Right forelimb (tissue), 1 donor: ENCODE results near the gene ZNF629.

Experiments
- DNase-seq: peaks from one replicate; pipeline ENCODE4 v3.0.0-alpha.2; 2018

Gene ZNF629

DNA sequence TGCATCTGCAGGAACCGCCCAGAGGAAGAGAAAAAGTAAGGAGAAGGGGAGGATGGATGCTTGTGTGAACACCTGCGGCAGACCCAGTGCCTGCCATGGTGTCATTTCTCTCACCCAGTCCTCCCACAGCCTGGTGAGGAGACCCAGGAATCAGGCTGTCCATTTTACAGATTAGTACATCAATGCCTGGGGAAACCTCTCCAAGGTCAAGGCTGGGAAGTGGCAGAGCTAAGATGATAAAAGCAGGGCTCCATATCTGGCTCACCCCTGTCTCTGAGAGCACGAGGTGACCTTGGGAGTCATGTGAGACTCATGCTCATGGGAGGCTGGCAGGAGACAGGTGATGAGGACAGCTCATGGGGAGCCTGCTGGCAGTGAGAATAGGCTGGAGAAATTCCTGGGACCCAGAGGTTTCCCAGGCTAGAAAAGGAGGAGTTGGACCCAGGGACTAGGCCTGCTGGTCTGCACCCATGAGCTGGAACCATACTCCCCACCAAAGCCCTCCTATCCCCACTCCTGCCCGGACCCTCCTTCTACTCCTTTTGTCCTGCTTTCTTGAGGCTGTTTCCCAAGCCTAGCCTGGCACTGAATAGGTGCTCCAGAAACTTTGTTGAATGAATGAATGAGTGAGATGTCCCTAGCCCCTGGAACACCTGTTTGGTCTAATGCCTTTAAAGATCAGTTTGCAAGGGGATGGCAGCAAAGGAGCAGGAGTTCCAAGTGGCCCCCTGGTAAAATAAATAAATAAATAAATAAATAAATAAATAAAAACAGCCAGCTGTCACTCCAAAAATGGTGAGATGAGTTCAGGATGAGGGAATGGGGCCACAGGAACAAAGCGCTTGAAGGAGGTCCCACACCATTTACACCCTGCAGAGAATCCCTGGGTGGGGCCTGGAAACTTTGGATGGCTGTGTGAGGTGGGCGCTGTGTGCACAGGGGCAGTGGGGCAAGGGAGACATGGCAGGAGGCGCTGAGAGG, 1.6 kb downstream of the ZNF629 start:
- DNase-seq, result no peak

DNA sequence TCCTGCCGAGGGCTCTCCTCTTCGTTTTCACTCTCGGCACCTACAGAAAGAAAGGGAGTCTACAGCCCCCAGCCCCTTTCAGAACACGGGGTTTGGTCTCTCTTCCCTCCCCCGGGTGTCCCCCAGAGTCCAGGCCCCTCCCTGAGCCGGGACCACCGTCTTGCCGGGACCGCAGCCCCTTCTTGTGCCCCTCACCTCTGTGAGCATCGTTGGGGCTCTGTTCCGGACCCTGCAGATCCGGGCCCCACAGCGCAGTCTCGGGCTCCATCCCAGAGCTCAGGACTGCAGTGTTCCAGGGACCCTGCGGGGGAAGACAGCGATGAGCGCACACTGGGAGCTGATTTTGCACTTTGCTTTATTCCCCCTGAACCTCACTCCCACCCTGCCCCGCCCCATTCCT, 2.8 kb downstream of the ZNF629 start:
- no peak for DNase-seq

DNA sequence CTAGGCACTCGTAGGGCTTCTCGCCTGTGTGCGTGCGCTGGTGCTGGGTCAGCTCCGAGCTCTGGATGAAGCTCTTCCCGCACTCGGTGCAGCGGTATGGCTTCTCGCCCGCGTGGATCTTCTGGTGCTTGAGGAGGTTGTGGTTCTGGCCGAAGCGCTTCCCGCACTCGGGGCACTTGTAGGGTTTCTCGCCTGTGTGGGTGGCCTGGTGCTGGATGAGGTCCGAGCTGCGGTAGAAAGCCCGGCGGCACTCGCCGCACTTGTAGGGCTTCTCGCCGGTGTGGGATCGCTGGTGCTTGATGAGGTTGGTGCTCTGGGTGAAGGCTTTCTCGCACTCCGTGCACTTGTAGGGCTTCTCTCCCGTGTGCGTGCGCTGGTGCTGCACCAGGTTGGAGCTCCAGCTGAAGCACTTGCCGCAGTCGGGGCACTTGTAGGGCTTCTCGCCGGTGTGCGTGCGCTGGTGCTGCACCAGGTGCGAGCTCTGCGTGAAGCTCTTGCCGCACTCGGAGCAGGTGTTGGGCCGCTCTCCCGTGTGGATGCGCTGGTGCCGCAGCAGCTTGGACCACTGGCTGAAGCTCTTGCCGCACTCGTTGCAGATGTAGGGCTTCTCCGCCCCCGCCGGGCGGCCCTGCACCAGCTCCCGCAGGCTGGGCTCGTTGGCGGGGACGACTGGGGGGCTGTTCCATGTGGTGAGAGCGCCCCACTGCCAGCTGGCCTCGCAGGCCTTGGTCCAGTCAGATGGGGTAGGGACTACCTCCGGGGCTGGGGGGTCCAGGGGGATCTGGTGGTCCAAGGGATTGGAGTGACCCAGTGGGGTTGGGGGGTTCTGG, 3.5 kb downstream of the ZNF629 start:
- DNase-seq, result no peak

DNA sequence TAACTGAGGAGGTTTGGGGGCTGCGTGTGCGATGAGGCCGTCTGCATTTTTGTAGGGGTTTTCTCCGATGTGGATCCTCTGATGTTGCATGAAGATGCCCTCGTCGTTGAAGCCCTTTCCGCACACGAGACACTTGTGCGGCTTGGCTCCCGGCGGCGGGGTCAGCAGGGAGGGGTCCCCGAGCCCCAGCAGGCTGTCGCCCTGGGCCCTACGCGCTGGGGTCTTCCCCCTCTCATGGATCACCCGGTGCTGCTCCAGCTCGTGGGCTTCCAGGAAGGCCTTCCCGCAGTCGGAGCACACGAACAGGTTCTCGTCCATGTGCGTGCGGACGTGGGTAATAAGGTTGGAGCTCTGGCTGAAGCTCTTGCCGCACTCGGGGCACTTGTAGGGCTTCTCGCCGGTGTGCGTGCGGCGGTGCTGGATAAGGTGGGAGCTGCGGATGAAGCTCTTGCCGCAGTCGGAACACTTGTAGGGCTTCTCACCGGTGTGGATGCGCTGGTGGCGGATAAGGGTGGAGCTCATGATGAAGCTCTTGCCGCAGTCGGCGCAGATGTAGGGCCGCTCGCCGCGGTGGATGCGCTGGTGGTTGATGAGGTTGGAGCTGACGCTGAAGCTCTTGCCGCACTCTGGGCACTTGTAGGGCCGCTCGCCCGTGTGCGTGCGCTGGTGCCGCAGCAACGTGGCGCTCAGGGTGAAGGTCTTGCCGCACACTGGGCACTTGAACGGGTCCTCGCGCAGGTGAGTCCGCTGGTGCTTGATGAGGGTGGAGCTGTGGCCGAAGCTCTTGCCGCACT, 4.3 kb downstream of the ZNF629 start:
- no peak for DNase-seq

DNA sequence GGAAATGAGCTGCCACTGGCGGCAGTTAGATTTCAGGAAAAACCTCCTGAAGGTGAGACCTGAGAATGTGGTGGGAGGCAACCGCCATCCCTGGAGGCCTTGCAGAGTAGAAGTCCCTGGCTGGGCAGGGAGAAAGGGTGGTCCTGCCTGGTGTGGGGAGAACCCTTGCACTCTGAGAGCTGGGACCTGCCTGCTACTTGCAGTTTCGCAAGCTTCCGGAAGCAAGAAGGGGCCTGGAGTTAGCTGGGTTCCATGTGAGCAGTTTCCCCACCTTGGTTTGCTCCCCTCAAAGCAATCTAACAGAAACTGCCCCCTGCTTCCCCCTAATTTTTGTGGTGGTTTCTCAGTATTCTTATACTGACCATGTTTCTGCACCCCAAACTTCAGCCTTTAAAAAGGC, 6.5 kb downstream of the ZNF629 start:
- DNase-seq, result no peak

DNA sequence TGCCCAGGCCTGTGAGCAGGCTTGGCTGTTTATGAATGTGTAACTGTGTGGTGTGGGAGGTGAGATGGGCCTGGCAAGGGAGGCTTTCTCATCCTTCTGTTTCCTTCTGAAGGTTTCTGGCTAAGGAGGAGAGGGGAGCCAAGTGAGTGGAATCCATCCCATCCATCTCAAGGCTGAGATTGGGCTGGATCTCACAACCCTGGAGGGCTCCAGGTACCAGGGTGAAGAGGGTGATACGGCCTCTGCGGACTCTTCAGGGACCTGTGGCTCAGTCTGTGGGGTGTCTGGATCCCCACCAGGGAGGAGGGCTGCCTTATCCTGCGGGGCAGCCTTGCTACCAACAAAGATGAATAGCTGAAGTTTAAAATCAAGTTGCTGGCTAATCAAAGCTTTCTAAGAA, 7.0 kb downstream of the ZNF629 start:
- DNase-seq, result no peak

DNA sequence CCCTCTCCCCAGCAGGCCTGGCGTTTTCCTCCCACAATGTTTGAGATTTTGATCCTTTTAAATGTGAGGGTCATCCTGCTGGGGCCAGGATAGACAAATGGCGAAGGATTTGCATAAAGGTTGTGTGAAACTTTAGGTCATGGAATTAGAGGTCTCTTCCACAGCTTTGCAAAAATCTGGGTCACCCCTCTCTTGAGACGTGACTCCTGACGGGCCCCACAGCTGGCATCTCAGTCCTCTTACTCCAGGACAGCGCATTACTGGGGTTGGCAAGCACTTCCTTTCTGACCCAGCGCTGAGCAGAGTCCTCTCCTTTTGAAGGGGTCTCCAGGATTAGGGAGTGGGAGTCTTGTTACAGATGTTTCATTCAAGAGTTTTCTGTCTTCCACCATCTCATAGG, 7.4 kb downstream of the ZNF629 start:
- DNase-seq, result no peak

DNA sequence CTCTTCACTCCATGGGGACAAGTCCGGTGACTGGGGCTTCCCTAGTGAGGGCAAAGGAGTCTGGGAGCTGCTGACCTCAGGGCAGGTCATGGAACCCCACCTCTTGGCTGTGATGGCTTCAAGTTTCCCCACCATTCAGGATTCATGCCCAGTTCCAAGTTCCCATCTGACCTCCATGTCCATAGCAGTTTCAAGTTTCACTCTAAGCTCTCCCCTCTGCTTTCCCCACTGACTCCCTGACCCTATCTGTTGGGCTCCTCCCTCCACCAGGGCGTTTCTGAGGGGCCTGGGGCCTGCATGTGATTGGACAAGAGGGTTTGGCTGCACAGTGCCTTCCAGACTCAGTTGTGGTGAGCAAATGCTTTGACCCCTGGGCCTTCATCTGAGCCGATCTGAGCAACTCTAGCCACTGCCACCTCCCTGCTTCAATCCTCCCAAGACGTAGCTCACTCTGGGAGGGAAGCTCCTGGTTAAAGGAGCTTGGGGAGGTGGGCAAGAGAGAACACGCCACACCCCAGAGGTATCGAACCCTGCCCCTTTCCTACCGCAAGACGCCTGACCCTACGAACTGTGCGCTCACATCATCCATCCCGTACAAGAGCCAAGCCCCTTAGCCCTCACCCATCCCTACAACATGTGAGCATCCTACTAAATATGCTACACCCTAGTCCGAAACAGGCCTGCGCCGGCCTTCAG, 8.3 kb downstream of the ZNF629 start:
- DNase-seq, result no peak

DNA sequence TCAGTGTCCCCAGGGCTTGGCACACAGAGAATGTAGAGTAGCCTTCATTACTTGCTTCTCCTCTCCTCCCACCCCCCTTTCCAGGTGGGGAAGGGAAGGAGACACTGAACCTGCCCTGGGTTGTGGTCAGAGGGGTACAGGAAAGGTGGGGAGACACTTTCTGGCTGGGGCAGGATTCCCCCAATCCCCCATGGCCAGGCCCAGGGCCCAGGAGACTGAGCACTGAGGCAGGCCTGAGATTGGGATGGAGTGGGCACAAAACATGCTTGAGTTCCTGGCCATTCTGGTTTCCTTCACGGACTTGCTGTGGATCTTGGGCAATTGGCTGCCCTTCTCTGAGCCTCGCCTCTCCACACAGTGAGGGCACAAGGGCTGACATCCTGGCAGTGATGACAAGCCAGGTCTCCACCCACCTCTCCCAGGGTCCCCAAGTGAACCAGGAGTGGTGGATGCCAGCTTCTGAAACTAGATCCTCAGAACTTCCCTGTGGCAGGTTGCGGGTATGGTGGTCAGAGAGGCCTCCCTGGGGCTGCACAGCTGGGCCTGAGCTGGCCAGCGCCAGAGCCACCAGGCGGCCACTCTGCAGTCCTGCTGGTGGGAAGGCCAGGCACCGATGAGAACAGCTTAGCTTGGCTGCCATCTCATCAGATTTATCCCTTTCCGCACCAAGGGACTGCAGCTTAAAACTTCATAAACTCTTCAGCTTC, 9.3 kb downstream of the ZNF629 start:
- no peak for DNase-seq

DNA sequence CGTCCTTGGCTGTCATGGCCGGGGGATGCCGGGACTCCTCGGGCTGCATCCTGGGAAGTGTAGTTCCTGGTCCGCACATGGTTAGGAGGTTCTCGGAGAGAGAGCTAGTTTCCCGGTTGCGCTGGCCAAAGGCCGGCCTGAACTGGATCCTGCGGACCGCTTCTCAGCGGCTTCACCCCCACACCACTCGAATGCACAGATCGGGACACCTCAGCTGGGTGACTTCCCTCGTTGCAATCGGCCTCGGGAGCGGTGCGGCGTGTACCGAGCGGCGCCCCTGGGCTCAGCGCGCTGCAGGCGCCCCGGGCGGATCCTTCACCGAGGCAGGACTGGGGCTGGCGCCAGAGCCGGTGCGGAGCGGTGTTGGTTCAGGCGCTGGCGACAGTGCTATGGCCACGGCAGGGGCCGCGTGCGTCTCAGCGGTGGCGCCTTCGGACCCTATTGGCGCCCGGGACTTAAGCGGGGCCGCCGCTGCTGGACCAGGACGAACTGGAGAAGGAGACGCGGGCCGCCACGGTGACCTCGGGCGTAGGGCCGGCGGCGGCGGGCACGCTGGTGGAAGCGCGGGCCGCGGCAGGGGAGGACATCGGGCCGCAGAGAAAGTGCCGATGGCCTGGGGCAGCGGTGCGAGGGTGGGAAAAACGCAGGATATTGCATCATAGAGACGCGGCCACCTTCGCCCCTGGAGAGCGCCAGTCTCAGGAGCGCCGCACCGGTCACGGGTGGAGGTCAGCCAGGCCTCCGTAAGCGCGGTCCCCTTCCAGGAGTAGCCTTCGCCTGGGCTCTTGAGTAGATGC, 11.4 kb downstream of the ZNF629 start:
- peak; percentile 89 for DNase-seq

DNA sequence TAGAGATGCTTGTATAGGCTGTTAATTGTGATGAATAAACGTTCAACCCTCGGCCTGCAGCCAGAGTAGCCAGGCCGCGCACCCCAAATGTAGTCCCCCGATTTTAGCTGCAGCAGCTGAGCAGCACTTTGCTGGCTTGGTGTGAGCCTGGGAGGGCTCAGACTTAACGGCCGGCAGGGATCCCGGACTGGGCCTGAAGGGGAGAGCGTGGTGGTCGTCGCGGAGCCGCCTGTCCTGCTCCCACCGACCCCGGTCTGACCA, 11.9 kb downstream of the ZNF629 start:
- DNase-seq, result no peak

DNA sequence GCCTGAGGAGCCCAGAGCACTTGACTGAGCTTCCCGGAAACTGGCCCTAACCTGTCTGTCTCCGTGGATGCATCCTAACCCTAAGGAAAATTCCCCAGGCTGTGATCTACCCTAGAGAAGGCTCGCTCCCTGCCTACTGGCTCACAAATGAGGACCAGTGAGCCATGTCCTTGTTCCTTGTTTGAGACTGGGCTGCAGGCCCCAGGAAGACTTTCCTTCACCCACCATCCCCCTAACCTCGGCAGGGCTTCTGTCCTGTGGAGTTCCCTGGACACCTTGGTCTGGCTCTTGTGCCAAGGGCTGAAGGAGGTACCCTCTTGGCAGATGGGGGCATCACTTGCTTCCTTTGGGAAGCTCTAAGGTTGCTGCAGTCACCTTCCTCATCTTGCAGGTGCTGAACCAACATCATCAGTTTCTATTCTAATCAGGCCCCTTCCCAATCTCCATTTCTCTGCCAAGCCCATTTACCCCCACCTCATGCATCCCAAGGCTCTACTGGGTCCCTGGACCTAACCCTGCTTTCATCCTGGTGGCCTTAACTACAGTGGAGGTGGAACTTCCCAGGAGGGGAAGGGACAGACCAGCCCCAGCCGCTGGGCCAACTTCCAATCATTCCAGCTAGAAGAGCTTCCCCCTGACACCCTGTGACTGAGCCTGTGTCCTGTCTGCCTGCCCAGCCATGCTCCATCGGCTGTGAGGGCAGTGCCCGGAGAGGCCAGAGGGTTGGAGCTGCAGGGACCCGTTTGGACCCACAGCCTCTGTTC, 12.5 kb downstream of the ZNF629 start:
- no peak for DNase-seq

DNA sequence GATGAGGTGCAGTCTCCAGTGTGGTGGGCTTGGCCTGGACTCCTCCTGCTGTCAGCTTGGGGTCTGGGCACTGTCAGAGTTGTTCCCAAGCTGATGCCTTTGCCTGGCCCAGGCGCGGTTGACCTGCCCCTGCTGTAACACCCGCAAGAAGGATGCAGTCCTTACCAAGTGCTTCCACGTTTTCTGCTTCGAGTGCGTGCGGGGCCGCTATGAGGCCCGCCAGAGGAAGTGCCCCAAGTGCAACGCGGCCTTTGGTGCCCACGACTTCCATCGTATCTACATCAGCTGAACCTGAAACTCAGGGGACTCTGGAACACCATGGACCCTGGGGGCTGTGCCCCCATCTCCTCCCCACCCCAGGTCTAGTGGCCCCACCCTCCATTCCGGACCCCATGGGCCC, 13.2 kb downstream of the ZNF629 start:
- no peak for DNase-seq

DNA sequence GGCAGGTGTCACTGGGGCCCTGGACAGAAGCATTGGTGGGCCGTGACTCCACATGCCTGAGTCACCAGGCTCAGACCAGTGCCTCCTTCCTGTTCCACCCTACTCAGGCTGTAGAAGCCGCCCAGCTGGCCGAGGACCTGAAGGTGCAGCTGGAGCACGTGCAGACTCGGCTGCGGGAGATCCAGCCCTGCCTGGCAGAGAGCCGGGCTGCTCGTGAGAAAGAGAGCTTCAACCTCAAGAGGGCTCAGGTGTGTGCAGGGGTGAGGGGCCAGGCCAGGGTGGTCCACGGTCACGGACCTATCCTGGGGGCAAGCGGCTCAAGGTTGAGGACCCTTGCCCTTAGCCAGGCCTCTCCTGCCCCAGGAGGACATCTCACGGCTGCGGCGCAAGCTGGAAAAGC, 15.3 kb downstream of the ZNF629 start:
- DNase-seq, result no peak

DNA sequence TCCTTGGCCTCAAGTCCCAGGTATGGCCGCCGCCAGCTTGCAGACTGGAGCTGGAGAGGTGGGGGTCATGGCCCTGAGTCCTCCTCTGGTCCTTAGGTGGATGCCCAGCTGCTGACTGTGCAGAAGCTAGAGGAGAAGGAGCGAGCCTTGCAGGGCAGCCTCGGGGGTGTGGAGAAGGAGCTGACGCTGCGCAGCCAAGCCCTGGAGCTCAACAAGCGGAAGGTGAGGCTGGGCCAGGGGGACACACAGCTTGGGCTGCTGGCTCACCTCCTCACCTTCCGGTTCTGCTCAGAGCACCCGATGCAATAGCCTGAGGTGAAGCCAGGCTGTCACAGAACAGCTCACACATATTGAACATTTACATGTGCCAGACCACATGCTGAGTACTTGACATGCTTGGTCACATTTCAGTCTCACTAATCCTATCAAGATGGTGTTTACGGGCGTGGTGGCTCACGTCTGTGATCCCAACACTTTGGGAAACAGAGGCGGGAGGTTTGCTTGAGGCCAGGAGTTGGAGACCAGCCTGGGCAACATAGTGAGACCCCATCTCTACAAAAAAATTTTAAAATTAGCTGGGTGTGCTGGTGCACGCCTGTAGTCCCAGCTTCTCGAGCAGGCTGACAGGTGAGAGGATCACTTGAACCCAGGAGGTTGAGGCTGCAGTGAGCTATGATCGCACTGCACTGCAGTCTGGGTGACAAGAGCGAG, 17.5 kb downstream of the ZNF629 start:
- no peak for DNase-seq

DNA sequence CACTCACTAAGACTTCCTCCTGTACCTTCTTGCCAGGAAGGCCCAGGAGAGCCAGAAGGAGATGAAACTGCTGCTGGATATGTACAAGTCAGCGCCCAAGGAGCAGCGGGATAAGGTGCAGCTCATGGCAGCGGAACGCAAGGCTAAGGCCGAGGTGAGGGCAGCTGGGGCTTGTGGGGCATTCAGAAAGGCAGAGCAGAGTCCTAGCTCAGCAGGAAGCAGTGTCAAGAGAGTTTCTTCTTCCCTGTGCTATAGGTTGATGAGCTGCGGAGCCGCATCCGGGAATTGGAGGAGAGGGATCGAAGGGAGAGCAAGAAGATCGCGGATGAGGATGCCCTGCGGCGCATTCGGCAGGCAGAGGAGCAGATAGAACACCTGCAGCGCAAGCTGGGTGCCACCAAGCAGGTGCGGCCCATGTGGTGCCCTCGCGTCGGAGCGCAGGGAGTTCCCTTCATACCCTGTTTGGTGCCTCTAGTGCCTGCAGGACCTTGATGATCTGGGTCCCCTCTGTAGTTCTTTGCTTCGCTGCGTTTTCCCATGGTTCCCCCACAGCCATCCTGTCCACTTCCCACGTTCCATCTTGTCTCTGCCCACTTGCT, 18.3 kb downstream of the ZNF629 start:
- no peak for DNase-seq

DNA sequence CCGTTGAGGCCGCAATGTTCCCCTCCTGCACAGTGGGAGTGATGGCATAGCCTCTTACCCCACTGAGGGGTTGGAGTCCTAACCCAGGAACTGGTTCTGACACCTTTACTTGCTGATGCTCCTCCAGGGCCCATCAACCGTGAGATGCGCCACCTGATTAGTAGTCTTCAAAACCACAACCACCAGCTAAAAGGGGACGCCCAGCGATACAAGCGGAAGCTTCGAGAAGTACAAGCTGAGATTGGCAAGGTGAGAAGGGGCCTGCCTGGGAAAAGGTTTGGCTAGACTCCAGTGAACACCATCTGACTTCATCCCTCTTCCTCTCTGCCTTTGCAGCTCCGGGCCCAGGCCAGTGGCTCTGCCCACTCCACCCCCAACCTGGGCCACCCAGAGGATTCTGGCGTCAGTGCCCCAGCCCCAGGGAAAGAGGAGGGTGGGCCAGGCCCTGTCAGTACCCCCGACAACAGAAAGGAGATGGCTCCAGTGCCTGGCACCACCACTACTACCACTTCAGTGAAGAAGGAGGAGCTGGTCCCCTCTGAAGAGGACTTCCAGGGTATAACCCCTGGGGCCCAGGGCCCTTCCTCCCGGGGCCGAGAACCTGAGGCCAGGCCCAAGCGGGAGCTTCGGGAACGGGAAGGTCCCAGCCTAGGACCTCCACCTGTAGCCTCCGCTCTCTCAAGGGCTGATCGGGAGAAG, 19.1 kb downstream of the ZNF629 start:
- no peak for DNase-seq

DNA sequence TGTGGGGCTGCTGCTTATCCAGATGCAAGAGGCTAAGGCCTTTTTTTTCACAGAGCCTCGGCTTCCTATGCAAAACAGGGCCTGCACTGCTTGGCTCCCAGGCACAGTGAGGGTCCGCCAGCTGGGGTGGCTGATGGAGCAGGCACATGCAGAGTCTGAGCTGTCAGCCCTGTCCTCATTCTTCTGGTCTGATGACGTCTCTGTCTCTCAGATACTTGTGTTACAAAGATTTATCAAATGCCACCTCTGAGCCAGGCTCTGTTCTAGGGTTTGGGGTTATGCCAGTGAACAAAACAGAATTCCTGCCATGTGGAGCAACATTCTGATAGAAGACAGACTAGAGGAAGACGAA, 20.1 kb downstream of the ZNF629 start:
- DNase-seq, result no peak
